HG02642 (cell line): ENCODE results near the gene DDX23.
A peak's percentile ranks its signal among the peaks of the same experiment; 100 is the strongest.

Source experiments
- ATAC-seq: cut with Tn5 transposase; IDR thresholded peaks from one replicate; pipeline ENCODE4 v1.9.1; 2021; ENCODE audit warnings: mild to moderate bottlenecking; ENCODE audit not compliant: unreplicated experiment, poor library complexity

The DDX23 gene

GRCh38 chr12:48826209-48826855, 25.6 kb downstream of the DDX23 start:
- ATAC-seq, result no peak

- no peak for ATAC-seq
These were observed 27.1 kb downstream of the DDX23 start for GRCh38 chr12:48824905-48825304.

GRCh38 chr12:48824112-48824511, 27.9 kb downstream of the DDX23 start:
- no peak for ATAC-seq

GRCh38 chr12:48823281-48823680, 28.7 kb downstream of the DDX23 start:
- no peak for ATAC-seq

GRCh38 chr12:48822711-48823110, 29.3 kb downstream of the DDX23 start:
- ATAC-seq, result no peak

- ATAC-seq, result no peak
These were observed 29.8 kb downstream of the DDX23 start for GRCh38 chr12:48822139-48822538.

- no peak for ATAC-seq
These were observed 31.8 kb downstream of the DDX23 start for GRCh38 chr12:48819986-48820725.

GRCh38 chr12:48818831-48819590, 33.0 kb downstream of the DDX23 start:
- ATAC-seq, result no peak

GRCh38 chr12:48817873-48818830, 33.8 kb downstream of the DDX23 start, which contains the start of gene CACNB3:
CACNB3 (plus strand) TSS chr12:48818496; CDS start chr12:48818930, 434 bp downstream.
- peak; percentile 37 for ATAC-seq

- ATAC-seq, result no peak
These were observed 35.7 kb downstream of the DDX23 start for GRCh38 chr12:48816143-48816854.

- ATAC-seq, result peak; percentile 34
These were observed 36.5 kb downstream of the DDX23 start for GRCh38 chr12:48815126-48816110.

- ATAC-seq, result peak; percentile 73
These were observed 37.5 kb downstream of the DDX23 start for GRCh38 chr12:48814262-48815125.

GRCh38 chr12:48813465-48814261, 38.3 kb downstream of the DDX23 start:
- no peak for ATAC-seq

GRCh38 chr12:48812389-48812788, 39.6 kb downstream of the DDX23 start:
- ATAC-seq, result no peak

- no peak for ATAC-seq
These were observed 40.4 kb downstream of the DDX23 start for GRCh38 chr12:48811437-48812090.

- no peak for ATAC-seq
These were observed 41.0 kb downstream of the DDX23 start for GRCh38 chr12:48810903-48811431.
